ENCODE measurements around the gene ARHGAP5.

ARHGAP5 gene

GRCh38 chr14:32068708-32069107, 8.4 kb upstream of the ARHGAP5 start:
- no peak for ATAC-seq (ENCODE audit: low read depth)
- H3K27me3 ChIP-seq (ENCODE audit: insufficient read depth, poor library complexity, severe bottlenecking): no peaks in the 10 kb centered on the region
- no peaks in the 10 kb centered on the region for H3K9me3 ChIP-seq (ENCODE audit: severe bottlenecking)
- H3K36me3 ChIP-seq (ENCODE audit: low read depth): no peaks in the 10 kb centered on the region
- no peak overlapping the region for H3K27ac ChIP-seq (ENCODE audit: poor library complexity, severe bottlenecking)
- DNase-seq (ENCODE audit: low spot score): no peak
- H3K4me1 ChIP-seq (ENCODE audit: insufficient read depth, poor library complexity, severe bottlenecking): peaks cover 1% of the 10 kb centered on the region
- no peak overlapping the region for H3K4me3 ChIP-seq (ENCODE audit: severe bottlenecking)
- no peak for TF ChIP-seq CTCF (IDR thresholded peaks at IDR 0.05; ENCODE audit: poor library complexity, severe bottlenecking)

GRCh38 chr14:32070282-32070681, 6.8 kb upstream of the ARHGAP5 start:
- Histone ChIP-seq H3K27me3 (ENCODE audit: insufficient read depth, poor library complexity, severe bottlenecking) (no peaks in the 10 kb centered on the region), H3K4me3 (ENCODE audit: severe bottlenecking) (no peak overlapping the region), H3K36me3 (ENCODE audit: low read depth) (no peaks in the 10 kb centered on the region), H3K9me3 (ENCODE audit: severe bottlenecking) (no peaks in the 10 kb centered on the region), H3K4me1 (ENCODE audit: insufficient read depth, poor library complexity, severe bottlenecking) (peaks cover 11% of the 10 kb centered on the region), H3K27ac (ENCODE audit: poor library complexity, severe bottlenecking) (no peak overlapping the region)
- DNase-seq (ENCODE audit: low spot score) (no peak), ATAC-seq (ENCODE audit: low read depth) (no peak)
- no peak for TF ChIP-seq CTCF (IDR thresholded peaks at IDR 0.05; ENCODE audit: poor library complexity, severe bottlenecking)

- no peaks in the 10 kb centered on the region for H3K9me3 ChIP-seq (ENCODE audit: severe bottlenecking)
- DNase-seq (ENCODE audit: low spot score) (no peak), ATAC-seq (ENCODE audit: low read depth) (no peak)
- H3K27me3 ChIP-seq (ENCODE audit: insufficient read depth, poor library complexity, severe bottlenecking): no peaks in the 10 kb centered on the region
- H3K27ac ChIP-seq (ENCODE audit: poor library complexity, severe bottlenecking): no peak overlapping the region
- no peak for TF ChIP-seq CTCF (IDR thresholded peaks at IDR 0.05; ENCODE audit: poor library complexity, severe bottlenecking)
- H3K4me3 ChIP-seq (ENCODE audit: severe bottlenecking): no peak overlapping the region
- H3K4me1 ChIP-seq (ENCODE audit: insufficient read depth, poor library complexity, severe bottlenecking): peaks cover 11% of the 10 kb centered on the region
- H3K36me3 ChIP-seq (ENCODE audit: low read depth): no peaks in the 10 kb centered on the region
These were observed 4.4 kb upstream of the ARHGAP5 start for GRCh38 chr14:32072676-32073075.

DNA sequence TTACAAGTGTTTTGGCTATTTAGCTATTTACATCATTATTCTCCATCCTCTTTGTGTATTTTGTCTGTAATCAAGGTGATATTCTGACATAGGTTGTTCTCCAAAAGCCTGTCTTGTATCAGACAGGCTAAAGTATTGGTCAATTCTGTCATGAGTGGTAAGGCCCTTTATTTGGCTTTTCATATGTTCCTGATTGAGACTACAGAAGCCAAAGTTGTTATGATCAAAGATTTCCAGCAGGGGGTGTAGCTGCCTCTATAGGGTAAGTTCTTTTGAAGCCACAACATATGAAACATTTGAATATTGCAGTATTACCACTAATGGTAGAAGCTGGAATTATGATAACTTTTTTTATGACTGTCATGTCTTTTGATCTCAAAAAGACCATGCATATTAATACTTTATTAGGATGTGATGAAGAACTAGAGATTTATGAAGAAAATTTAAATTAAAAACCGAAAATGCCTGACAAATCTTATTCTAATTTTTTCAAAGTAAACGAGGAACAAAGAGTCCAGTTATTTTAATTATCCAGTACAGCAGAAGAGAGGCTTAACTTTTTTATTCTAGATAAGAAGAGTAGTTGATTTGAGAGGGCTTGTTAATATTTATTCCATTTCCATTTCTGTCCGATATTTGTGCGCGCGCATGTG, 3.4 kb upstream of the ARHGAP5 start:
- peak; percentile 98 for TF ChIP-seq CTCF (IDR thresholded peaks at IDR 0.05; ENCODE audit: poor library complexity, severe bottlenecking)
- H3K4me1 ChIP-seq (ENCODE audit: insufficient read depth, poor library complexity, severe bottlenecking): peaks cover 11% of the 10 kb centered on the region
- H3K27me3 ChIP-seq (ENCODE audit: insufficient read depth, poor library complexity, severe bottlenecking): no peaks in the 10 kb centered on the region
- peaks cover 2% of the 10 kb centered on the region; the same call in 1 of the 2 replicates for H3K36me3 ChIP-seq (ENCODE audit: low read depth)
- DNase-seq (ENCODE audit: low spot score) (no peak), ATAC-seq (ENCODE audit: low read depth) (no peak)
- H3K9me3 ChIP-seq (ENCODE audit: severe bottlenecking): no peaks in the 10 kb centered on the region
- H3K4me3 ChIP-seq (ENCODE audit: severe bottlenecking): no peak overlapping the region
- peak overlapping the region; percentile 96 for H3K27ac ChIP-seq (ENCODE audit: poor library complexity, severe bottlenecking)

DNA sequence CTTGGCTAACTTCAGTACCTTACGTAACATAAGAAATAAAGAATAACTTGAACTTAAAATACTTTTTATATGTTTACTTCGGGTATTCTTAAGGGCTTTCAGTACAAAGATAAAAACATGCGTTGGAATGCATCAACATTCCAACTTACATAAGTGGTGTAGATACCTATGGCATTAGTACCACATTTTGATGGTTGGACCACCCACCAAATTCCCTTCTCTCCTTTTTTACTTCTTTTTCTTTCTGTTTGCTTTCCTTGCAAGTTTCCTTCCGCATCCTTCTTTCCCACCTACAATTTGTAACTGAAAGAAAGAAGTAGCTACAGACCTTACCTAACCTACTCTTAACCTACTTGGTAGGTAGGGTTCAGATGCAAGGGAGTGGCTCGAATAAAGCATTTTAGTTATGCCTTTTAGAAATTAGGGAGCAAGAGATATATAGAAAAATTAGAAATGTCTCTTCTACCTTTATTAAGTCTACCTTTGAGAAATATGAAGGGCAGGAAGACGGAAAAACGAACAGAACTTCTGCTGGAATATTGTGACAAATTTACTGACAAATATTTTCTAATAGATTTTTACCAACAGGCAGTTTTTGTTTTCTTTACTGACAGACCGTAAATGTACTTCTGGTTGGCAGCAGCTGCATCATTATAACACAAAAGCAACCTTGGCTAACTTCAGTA, 2.1 kb upstream of the ARHGAP5 start:
- peak overlapping the region; percentile 95 for H3K4me3 ChIP-seq (ENCODE audit: severe bottlenecking)
- H3K4me1 ChIP-seq (ENCODE audit: insufficient read depth, poor library complexity, severe bottlenecking): peaks cover 22% of the 10 kb centered on the region
- peak overlapping the region; percentile 96 for H3K27ac ChIP-seq (ENCODE audit: poor library complexity, severe bottlenecking)

More for the DNA sequence above, 2.1 kb upstream of the ARHGAP5 start:
- no peak for TF ChIP-seq CTCF (IDR thresholded peaks at IDR 0.05; ENCODE audit: poor library complexity, severe bottlenecking)
- DNase-seq (ENCODE audit: low spot score) (no peak), ATAC-seq (ENCODE audit: low read depth) (no peak)
- Histone ChIP-seq H3K27me3 (ENCODE audit: insufficient read depth, poor library complexity, severe bottlenecking) (no peaks in the 10 kb centered on the region), H3K36me3 (ENCODE audit: low read depth) (peaks cover 13% of the 10 kb centered on the region; the same call in 1 of the 2 replicates), H3K9me3 (ENCODE audit: severe bottlenecking) (no peaks in the 10 kb centered on the region)
